ENCODE measurements around the gene OR4D11.
"Not testable (repeated sequence)": the region's sequence is repeated elsewhere in the genome, so short reads cannot be mapped to it uniquely, and the experiment has no call there.

OR4D11 gene

DNA sequence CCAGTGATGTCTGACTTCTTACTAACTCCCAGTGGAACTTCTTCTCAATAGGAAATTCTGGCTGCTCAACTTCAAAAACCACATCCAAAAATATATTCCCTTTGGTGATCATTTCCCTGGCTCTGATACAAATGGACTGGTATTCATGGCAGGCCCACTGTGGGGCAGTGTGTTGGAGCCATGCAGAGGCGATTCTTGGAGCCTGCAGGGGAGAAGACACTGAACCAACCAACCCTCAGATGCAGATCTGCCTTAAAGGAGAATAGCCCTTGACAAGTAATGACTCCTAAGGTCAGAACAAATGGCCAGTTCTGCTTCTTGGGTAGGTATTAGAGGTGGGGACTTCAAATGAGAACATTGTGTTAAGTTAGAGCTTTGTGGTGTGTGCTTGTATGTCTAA lies 20.2 kb downstream of the OR4D11 start:
- no peak overlapping the region for H3K4me3 ChIP-seq (ENCODE audit: control insufficient read depth, low read depth, low read length)
- TF ChIP-seq, protein P1, sequence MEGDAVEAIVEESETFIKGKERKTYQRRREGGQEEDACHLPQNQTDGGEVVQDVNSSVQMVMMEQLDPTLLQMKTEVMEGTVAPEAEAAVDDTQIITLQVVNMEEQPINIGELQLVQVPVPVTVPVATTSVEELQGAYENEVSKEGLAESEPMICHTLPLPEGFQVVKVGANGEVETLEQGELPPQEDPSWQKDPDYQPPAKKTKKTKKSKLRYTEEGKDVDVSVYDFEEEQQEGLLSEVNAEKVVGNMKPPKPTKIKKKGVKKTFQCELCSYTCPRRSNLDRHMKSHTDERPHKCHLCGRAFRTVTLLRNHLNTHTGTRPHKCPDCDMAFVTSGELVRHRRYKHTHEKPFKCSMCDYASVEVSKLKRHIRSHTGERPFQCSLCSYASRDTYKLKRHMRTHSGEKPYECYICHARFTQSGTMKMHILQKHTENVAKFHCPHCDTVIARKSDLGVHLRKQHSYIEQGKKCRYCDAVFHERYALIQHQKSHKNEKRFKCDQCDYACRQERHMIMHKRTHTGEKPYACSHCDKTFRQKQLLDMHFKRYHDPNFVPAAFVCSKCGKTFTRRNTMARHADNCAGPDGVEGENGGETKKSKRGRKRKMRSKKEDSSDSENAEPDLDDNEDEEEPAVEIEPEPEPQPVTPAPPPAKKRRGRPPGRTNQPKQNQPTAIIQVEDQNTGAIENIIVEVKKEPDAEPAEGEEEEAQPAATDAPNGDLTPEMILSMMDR (IDR thresholded peaks at IDR 0.05; ENCODE audit: control insufficient read depth, insufficient read depth, low read depth, low read length, missing control alignments), result no peak
- no peak for DNase-seq (ENCODE audit: low read depth)

DNA sequence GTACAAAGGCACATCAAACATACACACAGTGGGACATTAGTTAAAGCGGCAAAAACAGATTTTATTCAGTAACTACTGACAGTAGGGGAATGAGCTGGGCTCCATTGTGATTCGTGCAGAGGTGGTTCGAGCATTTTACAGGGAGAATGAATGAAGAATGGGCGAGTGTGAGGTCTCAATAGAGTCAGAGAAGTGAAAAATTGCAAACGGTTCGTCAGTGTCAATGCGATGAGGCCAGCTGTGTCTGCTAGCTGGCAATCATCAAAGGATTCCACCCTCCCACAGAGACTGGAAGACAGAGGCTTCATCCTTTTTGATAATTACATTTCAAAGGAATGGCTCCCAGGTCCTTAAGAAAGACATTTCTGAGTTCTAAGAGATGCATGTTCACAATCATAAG lies 25.3 kb downstream of the OR4D11 start:
- H3K4me3 ChIP-seq (ENCODE audit: control insufficient read depth, low read depth, low read length), result no peak overlapping the region
- no peak for DNase-seq (ENCODE audit: low read depth)
- TF ChIP-seq, protein P1 (IDR thresholded peaks at IDR 0.05; ENCODE audit: control insufficient read depth, insufficient read depth, low read depth, low read length, missing control alignments), result no peak

DNA sequence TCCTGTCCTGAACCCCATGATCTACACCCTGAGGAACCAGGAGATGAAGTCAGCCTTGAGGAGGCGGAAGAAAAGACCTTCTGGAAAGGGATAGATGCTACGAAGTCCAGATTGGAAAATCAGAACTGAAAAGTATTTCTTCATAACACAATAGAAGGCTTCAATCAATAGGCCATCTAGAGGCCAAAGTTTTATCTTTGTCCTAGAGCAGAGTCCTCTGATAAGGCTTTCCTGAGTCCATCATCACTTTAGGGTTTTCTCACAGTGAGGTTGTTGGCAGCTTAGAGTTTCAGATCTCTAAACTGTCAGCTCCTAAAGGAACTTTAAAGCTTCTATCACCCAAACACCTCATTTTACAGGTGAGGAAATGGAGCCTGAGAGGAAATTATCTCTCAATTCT lies 29.2 kb downstream of the OR4D11 start:
- DNase-seq (ENCODE audit: low read depth), result no peak
- TF ChIP-seq, protein P1 (IDR thresholded peaks at IDR 0.05; ENCODE audit: control insufficient read depth, insufficient read depth, low read depth, low read length, missing control alignments), result no peak
- no peak overlapping the region for H3K4me3 ChIP-seq (ENCODE audit: control insufficient read depth, low read depth, low read length)

DNA sequence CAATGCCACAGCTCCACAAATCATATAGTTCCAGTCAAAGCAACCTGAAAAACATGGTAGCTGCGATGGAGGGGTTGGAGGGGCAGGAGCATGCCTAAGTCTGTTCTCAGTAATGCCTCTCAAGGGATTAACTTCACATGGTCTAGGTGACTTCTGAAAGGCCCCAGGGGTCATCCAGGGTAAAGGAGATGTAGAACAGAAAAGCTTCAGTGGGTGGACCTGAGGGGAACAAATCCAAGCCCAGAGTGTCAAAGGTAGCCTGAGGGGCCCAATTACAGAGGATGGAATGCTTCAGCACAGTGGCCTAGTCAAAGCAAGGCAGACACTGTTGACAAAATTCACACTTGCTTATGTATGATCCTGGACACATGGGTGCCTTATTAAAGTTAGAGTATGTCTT lies 31.3 kb downstream of the OR4D11 start:
- DNase-seq (ENCODE audit: low read depth), result no peak
- TF ChIP-seq, protein P1 (IDR thresholded peaks at IDR 0.05; ENCODE audit: control insufficient read depth, insufficient read depth, low read depth, low read length, missing control alignments), result no peak

DNA sequence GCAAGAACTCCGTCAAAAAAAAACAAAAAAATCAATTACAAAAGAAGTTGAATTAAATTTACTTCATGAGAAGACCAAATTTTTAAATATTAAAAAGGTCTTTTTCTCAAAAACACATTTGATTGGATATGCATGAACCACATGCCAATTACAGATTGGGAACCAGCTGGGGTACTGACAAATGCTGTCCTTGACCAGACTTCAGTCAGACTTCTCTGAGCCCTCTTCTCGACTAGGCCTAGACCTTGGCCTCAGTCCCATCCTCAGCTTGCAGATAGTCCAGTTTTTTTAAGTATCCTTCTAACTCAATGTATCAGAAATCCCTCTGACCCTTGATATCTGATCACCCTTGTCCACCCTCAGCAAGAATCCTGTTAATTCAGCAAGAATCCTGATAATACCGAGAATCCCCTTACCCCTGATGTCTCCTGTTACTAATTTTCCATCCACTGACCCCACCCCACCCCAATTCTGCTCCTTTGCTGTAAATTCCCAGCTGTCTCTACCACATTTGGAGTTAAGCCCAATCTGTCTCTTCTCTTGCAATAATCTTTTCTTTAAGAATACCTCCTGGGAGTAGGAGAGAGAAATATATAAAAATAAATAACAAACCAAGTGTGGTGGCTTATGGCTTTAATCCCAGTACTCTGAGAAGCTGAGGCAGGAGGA lies 38.9 kb downstream of the OR4D11 start:
- TF ChIP-seq, protein P1 (IDR thresholded peaks at IDR 0.05; ENCODE audit: control insufficient read depth, insufficient read depth, low read depth, low read length, missing control alignments), result no peak
- no peak overlapping the region for H3K4me3 ChIP-seq (ENCODE audit: control insufficient read depth, low read depth, low read length)
- DNase-seq (ENCODE audit: low read depth), result no peak

More for the DNA sequence above, 31.3 kb downstream of the OR4D11 start:
- no peak overlapping the region for H3K4me3 ChIP-seq (ENCODE audit: control insufficient read depth, low read depth, low read length)

DNA sequence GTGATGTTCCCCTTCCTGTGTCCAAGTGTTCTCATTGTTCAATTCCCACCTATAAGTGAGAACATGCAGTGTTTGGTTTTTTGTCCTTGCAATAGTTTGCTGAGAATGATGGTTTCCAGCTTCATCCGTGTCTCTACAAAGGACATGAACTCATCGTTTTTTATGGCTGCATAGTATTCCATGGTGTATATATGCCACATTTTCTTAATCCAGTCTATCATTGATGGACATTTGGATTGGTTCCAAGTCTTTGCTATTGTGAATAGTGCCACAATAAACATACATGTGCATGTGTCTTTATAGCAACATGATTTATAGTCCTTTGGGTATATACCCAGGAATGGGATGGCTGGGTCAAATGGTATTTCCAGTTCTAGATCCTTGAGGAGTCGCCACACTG lies 40.3 kb downstream of the OR4D11 start:
- H3K4me3 ChIP-seq (ENCODE audit: control insufficient read depth, low read depth, low read length); DNase-seq (ENCODE audit: low read depth): not testable (repeated sequence)

DNA sequence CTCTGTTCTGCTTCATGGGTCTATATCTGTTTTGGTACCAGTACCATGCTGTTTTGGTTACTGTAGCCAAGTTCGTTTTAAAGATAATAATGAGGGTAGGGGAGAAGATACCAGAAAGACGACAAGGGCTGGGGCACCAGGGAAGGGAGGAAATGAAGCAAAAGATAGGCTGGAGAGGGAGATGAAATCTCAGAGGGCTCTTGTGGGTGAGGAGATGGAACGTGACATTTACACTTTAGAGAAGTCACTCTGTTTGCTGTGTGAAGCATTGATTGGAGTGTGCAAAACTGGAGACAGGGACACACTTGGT lies 41.4 kb downstream of the OR4D11 start:
- TF ChIP-seq, protein P1 (IDR thresholded peaks at IDR 0.05; ENCODE audit: control insufficient read depth, insufficient read depth, low read depth, low read length, missing control alignments), result no peak
- H3K4me3 ChIP-seq (ENCODE audit: control insufficient read depth, low read depth, low read length), result no peak overlapping the region
- DNase-seq (ENCODE audit: low read depth), result no peak

Measured in AG09309 (cell line).